ENCODE results near the gene ZNF491.
A peak's percentile ranks its signal among the peaks of the same experiment; 100 is the strongest.
"Not testable (repeated sequence)": the region's sequence is repeated elsewhere in the genome, so short reads cannot be mapped to it uniquely, and the experiment has no call there.

The ZNF491 gene

DNA sequence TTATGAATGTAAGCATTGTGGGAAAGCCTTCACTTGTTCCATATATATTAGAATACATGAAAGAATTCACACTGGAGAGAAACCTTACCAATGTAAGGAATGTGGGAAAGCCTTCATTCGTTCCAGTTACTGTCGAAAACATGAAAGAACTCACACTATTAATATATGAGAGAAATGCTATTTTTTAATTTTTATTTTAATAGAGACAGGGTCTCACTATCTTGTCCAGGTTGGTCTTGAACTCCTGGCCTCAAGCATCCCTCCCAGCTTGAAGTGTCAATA lies 8.7 kb downstream of the ZNF491 start:
- no peak for DNase-seq

- DNase-seq = no peak
Observed at GRCh38 chr19:11813703-11814028, 15.3 kb downstream of the ZNF491 start.

DNA sequence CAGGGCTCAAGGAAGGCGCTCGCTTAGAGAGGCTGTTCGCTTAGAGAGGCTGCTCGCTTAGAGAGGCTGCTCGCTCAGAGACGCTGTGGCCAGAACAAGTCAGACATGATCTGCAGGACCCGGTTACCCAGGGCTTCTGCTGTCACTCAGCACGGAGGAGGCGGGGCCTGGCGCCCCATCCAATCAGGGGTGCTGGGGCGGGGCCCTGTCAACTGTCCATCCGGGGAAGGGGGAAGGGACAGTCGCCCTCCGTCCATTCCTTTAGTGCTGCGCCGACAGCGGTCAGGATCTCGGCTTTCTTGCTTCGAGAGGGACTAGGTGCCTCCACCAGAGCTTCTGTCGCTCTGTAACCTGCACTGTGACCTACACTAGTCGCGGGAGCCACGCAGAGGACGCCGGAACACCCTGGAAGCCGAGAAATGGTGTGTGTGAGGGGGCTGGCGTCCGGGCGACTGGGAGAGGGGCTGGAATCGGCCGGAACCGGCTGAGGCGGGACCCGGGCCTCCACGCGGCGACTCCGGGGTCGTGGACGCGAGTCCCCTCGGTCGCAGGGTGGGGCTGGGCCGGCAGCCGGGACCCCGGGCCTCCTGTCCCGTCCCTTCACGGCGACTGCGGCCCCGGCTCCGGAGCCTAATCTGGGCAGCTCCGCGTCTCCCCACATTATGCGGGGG lies 15.8 kb downstream of the ZNF491 start, which contains the start of gene ZNF440:
Gene ZNF440, plus strand, starts transcription at position 245 of the 671 bp plus-strand sequence. Its CDS starts 175 bp downstream, at position 420.
- peak; percentile 97 for DNase-seq

DNA sequence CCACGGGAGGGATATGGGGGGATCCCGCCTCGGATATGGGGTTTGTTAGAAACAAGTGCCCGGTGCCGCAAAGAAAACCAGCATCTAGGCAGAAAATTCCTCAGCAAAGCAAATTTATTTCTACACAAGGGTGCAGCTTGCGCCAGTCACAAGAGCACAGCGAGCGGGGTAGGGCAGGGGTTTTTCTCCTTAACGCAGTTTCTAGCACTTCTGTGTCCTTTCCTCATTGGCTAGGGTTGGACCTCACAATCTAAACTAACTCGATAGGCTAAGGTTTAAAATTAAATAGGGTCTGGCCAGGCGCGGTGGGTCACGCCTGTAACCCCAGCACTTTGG lies 16.3 kb downstream of the ZNF491 start:
- peak; percentile 50 for DNase-seq

- no peak for DNase-seq
Observed at GRCh38 chr19:11821474-11822109, 23.3 kb downstream of the ZNF491 start.

DNA sequence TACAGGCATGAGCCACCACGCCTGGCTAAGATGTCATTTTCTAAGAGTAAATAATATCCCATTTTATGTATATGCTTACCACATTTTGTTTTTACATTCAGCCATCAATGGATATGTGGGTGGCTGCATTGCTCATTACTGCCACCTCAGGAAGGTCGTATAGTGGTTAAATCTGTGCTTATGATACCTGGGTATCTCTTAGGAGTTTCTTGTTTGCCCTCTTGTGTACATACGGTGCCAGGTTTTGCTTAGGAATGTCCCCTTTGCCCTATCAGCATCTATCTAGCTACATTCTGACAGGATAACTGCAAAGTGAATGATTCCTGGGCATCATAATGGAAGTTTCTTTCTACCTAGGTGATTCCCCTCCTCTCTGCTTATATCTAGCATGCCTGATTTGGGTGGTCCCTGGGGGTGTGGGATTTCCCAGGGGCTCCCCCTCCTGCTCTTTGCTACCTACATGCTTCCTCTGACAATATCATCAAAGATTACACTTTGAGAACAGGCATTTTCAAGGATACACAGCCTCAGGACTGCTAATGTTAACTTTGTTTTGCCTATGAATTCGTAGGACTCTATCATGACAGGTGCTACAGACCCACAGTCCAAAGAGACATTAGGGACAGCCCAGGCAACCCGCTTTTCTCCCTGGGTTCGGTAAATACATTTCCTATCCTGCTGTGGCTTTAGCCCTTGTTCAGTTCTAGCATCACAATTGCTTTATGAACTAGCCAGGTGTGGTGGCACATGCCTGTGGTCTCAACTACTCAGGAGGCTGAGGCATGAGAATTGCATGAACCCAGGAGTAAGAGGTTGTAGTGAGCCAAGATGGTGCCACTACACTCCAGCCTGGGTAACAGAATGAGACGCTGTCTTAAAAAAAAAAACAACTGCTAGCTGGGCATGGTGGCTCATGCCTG lies 30.9 kb downstream of the ZNF491 start:
- DNase-seq = not testable (repeated sequence)

DNA sequence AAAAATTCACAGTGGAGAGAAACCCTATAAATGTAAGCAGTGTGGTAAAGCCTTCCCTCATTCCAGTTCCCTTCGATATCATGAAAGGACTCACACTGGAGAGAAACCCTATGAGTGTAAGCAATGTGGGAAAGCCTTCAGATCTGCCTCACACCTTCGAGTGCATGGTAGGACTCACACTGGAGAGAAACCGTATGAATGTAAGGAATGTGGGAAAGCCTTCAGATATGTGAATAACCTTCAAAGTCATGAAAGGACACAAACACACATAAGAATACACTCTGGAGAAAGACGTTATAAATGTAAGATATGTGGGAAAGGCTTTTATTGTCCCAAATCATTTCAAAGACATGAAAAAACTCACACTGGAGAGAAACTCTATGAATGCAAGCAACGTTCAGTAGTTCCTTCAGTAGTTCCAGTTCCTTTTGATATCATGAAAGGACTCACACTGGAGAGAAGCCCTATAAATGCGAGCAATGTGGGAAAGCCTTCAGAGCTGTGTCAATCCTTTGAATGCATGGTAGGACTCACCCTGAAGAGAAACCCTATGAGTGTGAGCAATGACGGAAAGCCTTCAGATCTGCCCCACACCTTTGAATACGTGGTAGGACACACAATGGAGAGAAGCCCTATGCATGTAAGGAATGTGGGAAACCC lies 34.1 kb downstream of the ZNF491 start:
- no peak for DNase-seq

DNA sequence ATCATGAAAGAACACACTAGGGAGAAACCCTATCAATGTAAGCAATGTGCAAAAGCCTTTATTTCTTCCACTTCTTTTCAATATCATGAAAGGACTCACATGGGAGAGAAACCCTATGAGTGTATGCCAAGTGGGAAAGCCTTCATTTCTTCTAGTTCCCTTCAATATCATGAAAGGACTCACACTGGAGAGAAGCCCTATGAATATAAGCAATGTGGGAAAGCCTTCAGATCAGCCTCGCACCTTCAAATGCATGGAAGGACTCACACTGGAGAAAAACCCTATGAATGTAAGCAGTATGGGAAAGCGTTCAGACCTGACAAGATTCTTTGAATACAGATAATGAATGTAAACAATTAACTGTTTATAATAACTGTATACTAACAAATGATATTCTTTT lies 35.2 kb downstream of the ZNF491 start:
- no peak for DNase-seq

DNA sequence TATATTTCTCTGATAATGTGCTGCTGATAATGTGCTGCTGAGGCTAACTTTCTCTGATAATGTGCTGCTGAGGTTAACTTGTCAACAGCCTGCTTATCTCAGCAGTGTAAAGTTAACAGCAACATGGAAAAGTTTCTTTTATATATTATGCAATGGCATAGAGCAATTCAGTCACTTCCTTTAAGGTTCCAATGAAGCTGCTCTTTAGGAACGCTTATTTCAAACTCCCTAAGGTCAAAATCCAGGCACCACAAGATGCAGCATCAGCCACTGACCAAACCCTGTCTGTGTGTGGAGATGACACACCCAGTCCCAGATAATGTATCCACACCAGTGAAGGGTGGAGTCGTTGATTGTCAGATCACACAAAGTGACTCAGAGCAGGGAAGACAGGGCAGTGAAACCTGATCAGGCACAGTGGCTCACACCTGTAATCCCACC lies 37.3 kb downstream of the ZNF491 start:
- DNase-seq = not testable (repeated sequence)

DNA sequence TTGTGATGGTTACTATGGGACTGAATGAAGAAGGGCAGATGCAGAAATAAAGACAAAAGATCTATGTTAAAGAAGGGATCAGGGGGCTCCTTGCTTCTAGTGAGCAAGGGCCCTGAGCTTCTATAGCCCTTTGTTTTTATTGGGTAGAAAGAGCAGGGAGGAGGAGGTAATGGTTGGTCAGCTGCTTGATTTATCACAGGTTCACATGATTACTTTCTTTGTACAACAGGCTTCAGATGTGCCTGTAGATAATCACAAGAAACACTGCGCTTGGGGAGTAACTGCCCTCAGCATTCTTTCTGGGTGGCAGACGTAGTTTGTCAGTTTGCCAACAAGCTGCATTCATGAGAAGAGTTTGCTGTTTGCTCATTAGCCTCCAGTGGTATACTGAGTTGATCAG lies 45.4 kb downstream of the ZNF491 start:
- DNase-seq = no peak

- DNase-seq = peak; percentile 7
Observed at GRCh38 chr19:11847615-11848014, 49.3 kb downstream of the ZNF491 start.

DNA sequence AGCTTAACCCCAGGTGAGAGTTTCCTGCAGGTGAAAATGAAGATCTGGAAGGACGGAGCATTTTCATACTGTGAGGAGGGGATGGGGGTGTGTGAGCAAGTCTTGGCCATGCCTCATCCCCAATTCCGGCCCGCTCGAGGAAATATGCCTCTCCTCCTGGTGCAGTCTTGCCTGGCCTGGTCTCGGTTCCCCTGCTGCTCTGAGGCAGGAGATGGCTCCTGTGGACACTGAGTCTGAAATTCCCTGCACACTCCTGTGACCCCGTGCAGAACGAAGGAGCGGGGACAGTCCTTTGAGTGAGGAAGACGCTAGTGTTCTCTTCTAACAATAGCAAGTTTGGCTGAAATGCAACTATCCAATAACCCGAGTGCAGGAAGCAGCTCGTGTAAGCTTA lies 49.9 kb downstream of the ZNF491 start:
- DNase-seq = no peak

- peak; percentile 94 for DNase-seq
Observed at GRCh38 chr19:11848594-11849469, 50.5 kb downstream of the ZNF491 start, which contains the start of gene ZNF439. Gene ZNF439, plus strand, starts transcription at chr19:11848726. Its CDS starts 142 bp downstream, at chr19:11848868.

- DNase-seq = not testable (repeated sequence)
Observed at GRCh38 chr19:11850289-11850688, 52.0 kb downstream of the ZNF491 start.

- DNase-seq = no peak
Observed at GRCh38 chr19:11853358-11853757, 55.0 kb downstream of the ZNF491 start.

DNA sequence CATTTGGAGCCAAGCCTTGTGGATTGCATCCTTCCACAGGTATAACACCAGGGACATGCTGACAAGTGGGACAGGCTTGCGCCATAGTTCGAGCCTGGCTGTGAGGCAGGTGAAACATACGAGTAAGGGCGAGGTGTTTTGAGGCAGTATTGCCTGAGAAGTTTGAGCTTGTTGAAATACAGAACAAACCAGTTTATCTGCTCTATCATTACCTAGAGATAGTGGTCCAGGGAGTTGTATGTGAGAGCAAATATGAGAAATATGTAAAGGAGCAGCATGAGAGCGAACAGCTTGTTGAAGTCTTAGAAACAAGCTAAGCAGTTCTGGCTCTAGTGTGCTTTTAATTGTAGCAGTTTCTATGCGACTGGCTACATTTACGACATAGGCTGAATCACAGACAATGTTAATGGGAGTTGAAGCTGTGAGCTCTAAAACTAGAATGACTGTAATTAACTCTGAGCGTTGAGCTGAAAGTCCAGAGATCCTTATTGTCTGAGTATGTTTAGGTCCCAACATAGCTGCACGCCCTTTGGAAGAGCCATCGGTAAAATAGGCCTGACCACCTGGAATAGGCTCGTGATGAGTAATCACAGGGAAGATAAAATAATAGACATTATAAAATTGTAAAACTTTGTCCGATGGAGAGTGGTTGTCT lies 58.4 kb downstream of the ZNF491 start:
- no peak for DNase-seq

Measured in NCI-H69 (cell line).